CD4-positive, CD25-positive, alpha-beta regulatory T cell (primary cell): Measurements from ENCODE around the gene GFRA1. TPM values are rescaled to one million over a fixed set of nuclear protein-coding genes. Genes with fewer than 3 reads are reported as not detected.

Experiments
- ATAC-seq, 2 donors: fragments of 150-1000 bp; cut with Tn5 transposase; one replicate each; pipeline ENCODE4 v1.10.0; 2021; ENCODE audit warnings: low read depth in 2 of 2, moderate number of reproducible peaks in 2 of 2, moderate library complexity in 1 of 2
- DNase-seq, 3 donors: peaks; one replicate each; pipeline versions ENCODE4 v3.0.0 to v3.0.0-alpha.2; 2012 to 2022; ENCODE audit warnings: mixed read lengths in 1 of 3
- H3K27ac ChIP-seq: one replicate; pipeline ENCODE4 v1.7.0; 2013; ENCODE audit warnings: mild to moderate bottlenecking, low read length; ENCODE audit not compliant: insufficient read depth, poor library complexity, severe bottlenecking
- H3K27me3 ChIP-seq: one replicate; pipeline ENCODE4 v1.7.0; 2013; ENCODE audit warnings: low read length; ENCODE audit not compliant: control insufficient read depth, insufficient read depth
- H3K36me3 ChIP-seq: one replicate; pipeline ENCODE4 v1.7.0; 2013; ENCODE audit warnings: mild to moderate bottlenecking, low read length, moderate library complexity; ENCODE audit not compliant: control insufficient read depth, insufficient read depth
- H3K4me1 ChIP-seq: 2 replicates; pipeline ENCODE4 v1.7.0; 2013; ENCODE audit warnings: mild to moderate bottlenecking, low read length; ENCODE audit not compliant: insufficient read depth, control insufficient read depth, poor library complexity, severe bottlenecking
- H3K4me3 ChIP-seq: one replicate; pipeline ENCODE4 v1.7.0; 2013; ENCODE audit warnings: low read depth, mild to moderate bottlenecking, low read length, moderate library complexity
- H3K9me3 ChIP-seq, 2 experiments: 1 replicate in 1 of 2; 2 replicates in 1 of 2; pipeline ENCODE4 v1.7.0; 2013; ENCODE audit warnings: low read length in 2 of 2, mild to moderate bottlenecking in 1 of 2, moderate library complexity in 1 of 2; ENCODE audit not compliant: control insufficient read depth in 2 of 2
- H3K27ac Mint-ChIP-seq, 3 donors: one replicate each; pipeline ENCODE4 v1.8.0; 2020 to 2022; ENCODE audit warnings: mild to moderate bottlenecking in 3 of 3, mixed read lengths in 3 of 3, moderate library complexity in 2 of 3
- H3K27me3 Mint-ChIP-seq: one replicate; pipeline ENCODE4 v1.8.0; 2022; ENCODE audit warnings: mild to moderate bottlenecking, mixed read lengths
- H3K36me3 Mint-ChIP-seq: one replicate; pipeline ENCODE4 v1.8.0; 2020; ENCODE audit warnings: mixed read lengths
- H3K4me1 Mint-ChIP-seq, 4 donors: one replicate each; pipeline ENCODE4 v1.8.0; 2020 to 2022; ENCODE audit warnings: mixed read lengths in 4 of 4, mild to moderate bottlenecking in 1 of 4
- H3K4me3 Mint-ChIP-seq, 4 donors: one replicate each; pipeline ENCODE4 v1.8.0; 2020 to 2022; ENCODE audit warnings: mild to moderate bottlenecking in 4 of 4, mixed read lengths in 4 of 4, moderate library complexity in 3 of 4
- H3K9me3 Mint-ChIP-seq, 7 donors: one replicate each; pipeline ENCODE4 v1.8.0; 2020 to 2022; ENCODE audit warnings: mixed read lengths in 7 of 7, mild to moderate bottlenecking in 3 of 7, moderate library complexity in 2 of 7
- polyA plus RNA-seq, 4 donors: library from polyadenylated mRNA; unstranded; fragments of 300-500 nt; fragmentation: Illumina TruSeq; gene quantifications; one replicate each; pipeline ENCODE4 v1.2.3, GENCODE V29; 2021
- total RNA-seq: library from RNA; stranded (reverse); gene quantifications from one replicate; pipeline ENCODE4 v1.2.3, GENCODE V29; 2022

GFRA1 gene
- total and polyA plus RNA-seq, 5 donors from 2014 or later: not detected

DNA sequence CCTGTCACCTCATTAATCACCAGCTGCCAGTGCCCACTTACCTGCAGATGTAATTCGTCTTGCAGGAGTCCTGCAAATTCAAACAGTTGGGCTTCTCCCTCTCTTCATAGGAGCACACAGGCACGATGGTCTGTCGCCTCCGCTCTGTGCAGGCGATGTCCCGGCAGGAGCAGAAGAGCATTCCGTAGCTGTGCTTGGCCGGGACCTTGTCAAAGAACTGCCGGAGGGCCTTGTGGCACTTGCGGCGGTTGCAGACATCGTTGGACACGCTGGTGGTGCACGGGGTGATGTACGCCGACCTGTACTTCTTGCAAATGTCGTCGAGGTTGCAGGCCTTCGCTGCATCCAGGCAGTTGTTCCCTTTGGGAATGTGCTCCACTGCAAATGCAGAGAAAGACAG is 147.8 kb downstream of the GFRA1 start:
- H3K36me3 Mint-ChIP-seq: no peaks in the 10 kb centered on the region
- ATAC-seq (no peak), DNase-seq (no peak)
- H3K4me1 Mint-ChIP-seq: no peaks in the 10 kb centered on the region
- no peaks in the 10 kb centered on the region for H3K36me3 ChIP-seq
- no peaks in the 10 kb centered on the region for H3K4me1 ChIP-seq
- H3K4me3 ChIP-seq: no peak overlapping the region
- H3K27ac ChIP-seq: no peak overlapping the region
- no peak overlapping the region for H3K27ac Mint-ChIP-seq
- no peaks in the 10 kb centered on the region for H3K9me3 ChIP-seq
- H3K27me3 ChIP-seq: no peaks in the 10 kb centered on the region
- no peak overlapping the region for H3K4me3 Mint-ChIP-seq
- no peaks in the 10 kb centered on the region for H3K27me3 Mint-ChIP-seq
- peaks cover 0 to 4% (median 0%) of the 10 kb centered on the region in 7 donors for H3K9me3 Mint-ChIP-seq

DNA sequence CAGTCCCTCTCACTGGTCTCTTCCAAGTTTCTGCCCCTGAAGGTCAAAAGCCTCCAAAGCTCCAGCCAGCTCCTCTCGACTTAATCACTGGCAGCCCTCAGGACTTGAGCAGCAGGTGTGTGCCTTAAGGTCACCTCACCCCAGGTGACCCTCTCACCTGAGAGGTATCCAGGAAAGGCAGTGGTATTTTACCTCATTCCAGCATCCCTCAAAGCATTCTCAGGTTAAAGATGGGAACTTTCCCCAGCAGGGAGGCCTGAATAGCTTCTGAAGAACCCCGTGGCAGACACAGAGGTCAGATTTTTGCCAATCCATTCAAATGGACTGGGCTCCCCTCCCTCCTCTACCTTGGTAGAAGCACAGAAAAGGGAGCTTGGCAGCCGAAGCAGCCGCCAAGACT is 148.2 kb downstream of the GFRA1 start:
- H3K4me1 ChIP-seq: no peaks in the 10 kb centered on the region
- no peak overlapping the region for H3K27ac ChIP-seq
- Mint-ChIP-seq H3K4me1 (no peaks in the 10 kb centered on the region), H3K27me3 (no peaks in the 10 kb centered on the region), H3K36me3 (no peaks in the 10 kb centered on the region), H3K9me3 (peaks cover 0 to 4% (median 0%) of the 10 kb centered on the region in 7 donors), H3K4me3 (no peak overlapping the region), H3K27ac (no peak overlapping the region)
- no peaks in the 10 kb centered on the region for H3K27me3 ChIP-seq
- no peak for ATAC-seq
- no peak for DNase-seq
- no peaks in the 10 kb centered on the region for H3K9me3 ChIP-seq
- H3K4me3 ChIP-seq: no peak overlapping the region
- H3K36me3 ChIP-seq: no peaks in the 10 kb centered on the region

DNA sequence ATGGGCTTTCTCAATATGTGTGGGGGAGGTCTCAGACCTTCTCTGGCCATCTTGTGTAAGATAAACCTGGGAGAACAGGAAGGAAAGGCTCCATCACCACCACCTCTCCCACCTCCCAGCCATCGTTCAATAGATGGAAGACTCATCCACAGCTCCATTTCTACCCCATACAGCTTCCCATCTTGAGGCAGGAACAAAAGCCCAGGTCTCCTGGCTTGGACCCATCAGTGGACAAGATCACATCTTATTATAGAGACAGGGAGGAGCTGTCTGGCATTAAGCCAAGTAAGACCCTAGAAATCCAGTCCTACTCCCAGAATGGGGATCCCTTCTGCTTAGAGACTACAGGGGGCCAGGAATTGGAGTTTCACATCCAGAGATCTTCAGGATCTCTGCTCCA is 150.3 kb downstream of the GFRA1 start:
- H3K36me3 Mint-ChIP-seq: no peaks in the 10 kb centered on the region
- H3K27me3 Mint-ChIP-seq: no peaks in the 10 kb centered on the region
- H3K4me3 Mint-ChIP-seq: no peak overlapping the region
- Histone ChIP-seq H3K4me3 (no peak overlapping the region), H3K36me3 (no peaks in the 10 kb centered on the region), H3K27ac (no peak overlapping the region), H3K27me3 (no peaks in the 10 kb centered on the region), H3K9me3 (no peaks in the 10 kb centered on the region), H3K4me1 (no peaks in the 10 kb centered on the region)
- no peaks in the 10 kb centered on the region for H3K4me1 Mint-ChIP-seq
- H3K9me3 Mint-ChIP-seq: peaks cover 0 to 7% (median 0%) of the 10 kb centered on the region in 7 donors
- H3K27ac Mint-ChIP-seq: no peak overlapping the region
- ATAC-seq (no peak), DNase-seq (no peak)

DNA sequence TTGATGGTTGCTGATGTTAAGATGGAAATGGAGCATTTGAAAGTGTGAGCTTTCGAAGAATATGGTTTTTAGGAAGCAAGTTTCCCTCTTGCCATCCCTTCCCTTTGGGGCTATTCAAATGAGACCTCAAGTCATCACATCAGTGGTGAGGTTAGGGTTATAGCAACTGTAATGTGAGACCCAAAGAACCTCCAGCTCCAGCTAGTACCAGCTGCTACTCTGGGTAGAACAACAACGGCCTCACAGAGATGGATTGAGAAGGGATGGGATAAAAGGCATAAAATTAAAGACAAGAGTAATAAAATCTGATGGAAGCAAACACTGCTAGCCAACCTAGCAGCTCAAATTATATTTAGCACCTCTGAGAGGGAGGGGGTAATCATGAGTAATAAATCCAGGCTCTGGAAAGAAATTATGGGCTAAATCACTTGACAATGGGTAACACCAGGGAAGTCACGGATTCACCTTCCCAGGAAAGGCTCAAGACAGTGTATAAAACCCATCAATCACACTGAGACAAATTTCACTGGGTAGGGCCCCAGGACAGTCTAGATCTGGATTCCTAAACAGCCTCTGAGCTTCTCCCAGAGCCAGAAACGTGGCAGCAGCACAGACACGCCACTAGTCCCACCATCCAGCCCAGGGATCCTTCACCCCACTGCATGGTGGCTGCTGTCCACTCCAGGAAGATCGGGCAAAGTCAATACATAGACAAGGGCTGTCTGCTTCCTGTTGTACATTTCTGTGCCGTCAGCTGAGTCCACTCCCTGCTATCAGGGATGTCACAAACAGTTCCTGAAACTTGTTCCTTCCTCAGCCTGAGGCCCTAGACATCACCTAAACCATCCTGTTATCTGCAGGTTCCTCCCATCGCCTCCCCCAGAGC is 151.1 kb downstream of the GFRA1 start:
- no peak for DNase-seq
- H3K36me3 Mint-ChIP-seq: no peaks in the 10 kb centered on the region
- H3K4me3 Mint-ChIP-seq: no peak overlapping the region
- Histone ChIP-seq H3K4me1 (no peaks in the 10 kb centered on the region), H3K9me3 (no peaks in the 10 kb centered on the region), H3K4me3 (no peak overlapping the region), H3K36me3 (no peaks in the 10 kb centered on the region), H3K27ac (no peak overlapping the region), H3K27me3 (no peaks in the 10 kb centered on the region)
- H3K9me3 Mint-ChIP-seq: peaks cover 0 to 10% (median 0%) of the 10 kb centered on the region in 7 donors
- H3K4me1 Mint-ChIP-seq: no peaks in the 10 kb centered on the region
- H3K27ac Mint-ChIP-seq: no peak overlapping the region
- no peak for ATAC-seq
- H3K27me3 Mint-ChIP-seq: no peaks in the 10 kb centered on the region

DNA sequence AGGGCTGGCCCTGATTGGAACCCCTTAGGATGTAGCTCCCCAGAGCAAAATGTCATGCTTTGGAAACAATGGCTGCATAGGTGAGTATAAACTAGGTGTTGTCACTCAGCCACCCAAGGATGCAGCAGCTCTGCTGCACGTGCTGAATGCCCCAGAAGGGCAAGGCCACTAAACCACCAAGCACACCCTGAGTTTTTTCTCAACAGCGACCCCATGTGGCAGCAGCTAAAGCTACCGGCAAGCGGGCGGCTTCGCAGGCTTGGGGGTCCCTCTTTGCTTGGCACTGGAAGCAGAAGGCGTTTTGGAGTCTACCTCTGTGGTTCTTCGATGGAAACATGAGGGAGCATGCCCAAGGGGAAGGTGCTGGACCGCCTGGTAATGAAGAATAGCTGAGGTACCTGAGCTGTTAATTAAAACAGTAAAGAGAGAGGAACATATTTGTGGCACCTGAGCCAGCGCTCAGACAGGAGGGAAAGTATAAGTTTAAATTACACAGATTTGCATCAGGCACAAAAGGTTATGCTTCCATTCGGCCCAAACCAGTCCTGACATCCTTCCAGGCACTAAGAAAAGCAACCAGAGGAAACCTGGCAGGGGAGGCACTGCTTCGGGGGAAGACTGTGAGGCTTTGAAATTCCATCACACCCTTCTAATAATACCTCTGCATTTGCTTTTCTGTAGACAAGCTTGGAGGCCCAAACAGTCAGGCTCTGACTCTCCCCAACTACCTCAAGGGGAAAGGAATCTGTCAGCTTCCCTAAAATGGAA is 152.1 kb downstream of the GFRA1 start:
- no peak overlapping the region for H3K27ac Mint-ChIP-seq
- H3K4me3 Mint-ChIP-seq: no peak overlapping the region
- no peaks in the 10 kb centered on the region for H3K4me1 Mint-ChIP-seq
- no peak overlapping the region for H3K27ac ChIP-seq
- H3K27me3 ChIP-seq: no peaks in the 10 kb centered on the region
- H3K27me3 Mint-ChIP-seq: no peaks in the 10 kb centered on the region
- no peaks in the 10 kb centered on the region for H3K4me1 ChIP-seq
- peaks cover 0 to 10% (median 0%) of the 10 kb centered on the region in 7 donors for H3K9me3 Mint-ChIP-seq
- ATAC-seq (no peak), DNase-seq (no peak)
- H3K4me3 ChIP-seq: no peak overlapping the region
- no peaks in the 10 kb centered on the region for H3K36me3 ChIP-seq
- H3K36me3 Mint-ChIP-seq: no peaks in the 10 kb centered on the region
- H3K9me3 ChIP-seq: no peaks in the 10 kb centered on the region

DNA sequence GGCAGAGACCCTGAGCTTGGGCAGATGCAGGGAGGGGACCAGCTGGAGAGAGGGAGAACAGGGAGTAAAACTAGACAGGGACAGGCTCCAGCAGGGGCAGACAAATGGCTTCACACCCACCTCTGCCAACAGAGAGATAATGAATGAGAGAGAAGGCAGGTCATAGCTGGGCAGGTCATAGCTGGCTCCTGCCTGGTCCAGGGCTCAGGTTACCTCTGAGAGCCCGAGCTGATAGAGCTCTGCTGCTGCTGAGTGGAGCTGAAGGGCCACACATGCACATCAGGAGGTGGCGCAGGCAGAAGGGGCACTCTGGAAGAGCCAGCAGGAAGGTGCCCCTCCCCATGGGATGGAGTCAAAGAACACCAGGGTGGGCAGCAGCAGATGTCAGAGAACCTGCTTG is 154.2 kb downstream of the GFRA1 start:
- H3K27ac ChIP-seq: no peak overlapping the region
- peaks cover 0 to 8% (median 0%) of the 10 kb centered on the region in 7 donors for H3K9me3 Mint-ChIP-seq
- H3K27me3 Mint-ChIP-seq: no peaks in the 10 kb centered on the region
- H3K27me3 ChIP-seq: no peaks in the 10 kb centered on the region
- no peaks in the 10 kb centered on the region for H3K9me3 ChIP-seq
- no peaks in the 10 kb centered on the region for H3K36me3 ChIP-seq
- H3K4me1 ChIP-seq: no peaks in the 10 kb centered on the region
- no peak overlapping the region for H3K4me3 ChIP-seq
- no peaks in the 10 kb centered on the region for H3K4me1 Mint-ChIP-seq
- H3K36me3 Mint-ChIP-seq: no peaks in the 10 kb centered on the region
- no peak overlapping the region for H3K4me3 Mint-ChIP-seq
- ATAC-seq (no peak), DNase-seq (no peak)
- H3K27ac Mint-ChIP-seq: no peak overlapping the region

DNA sequence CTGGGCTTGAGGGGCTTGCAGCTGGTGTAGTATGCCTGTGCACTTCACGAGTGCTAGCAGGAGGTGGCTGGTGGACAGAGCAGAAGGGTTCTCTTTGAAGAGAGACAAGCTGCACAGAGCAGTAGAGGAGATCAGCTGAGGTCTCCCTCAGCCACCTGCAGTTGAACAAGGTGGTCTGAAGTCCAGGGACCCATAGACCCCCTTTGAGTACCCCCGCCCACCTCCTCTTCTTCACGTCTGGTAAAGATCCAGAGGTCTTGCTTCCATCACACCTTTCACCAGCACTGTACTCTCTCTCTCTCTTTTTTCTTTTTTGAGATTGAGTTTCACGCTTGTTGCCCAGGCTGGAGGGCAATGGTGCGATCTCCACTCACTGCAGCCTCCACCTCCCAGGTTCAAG is 157.2 kb downstream of the GFRA1 start:
- Mint-ChIP-seq H3K9me3 (peaks cover 0 to 6% (median 0%) of the 10 kb centered on the region in 7 donors), H3K36me3 (no peaks in the 10 kb centered on the region), H3K4me1 (no peaks in the 10 kb centered on the region), H3K27ac (no peak overlapping the region), H3K27me3 (no peaks in the 10 kb centered on the region), H3K4me3 (no peak overlapping the region)
- Histone ChIP-seq H3K9me3 (no peaks in the 10 kb centered on the region), H3K27me3 (no peaks in the 10 kb centered on the region), H3K4me1 (no peaks in the 10 kb centered on the region), H3K36me3 (no peaks in the 10 kb centered on the region), H3K4me3 (no peak overlapping the region), H3K27ac (no peak overlapping the region)
- DNase-seq: no peak
- no peak for ATAC-seq
